ENCODE data around the gene MUC2. TPM values are rescaled to one million over a fixed set of nuclear protein-coding genes. Genes with fewer than 3 reads are reported as not detected.

Gene MUC2
- total and polyA plus RNA-seq, 2 donors (not counting 1 experiment from before 2014, with no cell fraction given), result not detected

GRCh38 chr11:1109918-1110705 lies 35.4 kb downstream of the MUC2 start:
- Histone ChIP-seq H3K27me3 (replicated peaks in 1 of 4; ENCODE audit: control extremely low read depth in 1 of 4, control insufficient read depth in 3 of 4, insufficient read depth in 4 of 4, low read length in 3 of 4) (peaks cover 0 to 5% (median 0%) of the 10 kb centered on the region in 4 experiments), H3K4me2 (replicated peaks; ENCODE audit: low read depth, low read length, poor library complexity, severe bottlenecking) (no peak overlapping the region), H4K20me1 (ENCODE audit: control insufficient read depth, insufficient read depth, low read length, poor library complexity, severe bottlenecking) (no peaks in the 10 kb centered on the region), H3K9me3 (ENCODE audit: control extremely low read depth in 1 of 3, control insufficient read depth in 2 of 3, insufficient read depth in 1 of 3, low read length in 2 of 3) (peaks cover 0 to 11% (median 0%) of the 10 kb centered on the region in 3 donors), H3K4me3 (ENCODE audit: control extremely low read depth in 1 of 5, extremely low read depth in 1 of 5, insufficient read depth in 1 of 5, low read depth in 2 of 5, low read length in 4 of 5) (no peak overlapping the region), H3K36me3 (replicated peaks in 1 of 2; ENCODE audit: control extremely low read depth in 1 of 2, control insufficient read depth in 1 of 2, extremely low read depth in 1 of 2, insufficient read depth in 2 of 2, low read length in 1 of 2) (no peaks in the 10 kb centered on the region), H3K79me2 (ENCODE audit: control insufficient read depth, insufficient read depth, low read length) (no peaks in the 10 kb centered on the region), H2AFZ (ENCODE audit: insufficient read depth, low read depth, low read length, poor library complexity, severe bottlenecking) (no peak overlapping the region), H3K9ac (ENCODE audit: low read length) (no peak overlapping the region), H3K27ac (ENCODE audit: low read length in 2 of 2) (no peak overlapping the region), H3K4me1 (ENCODE audit: control insufficient read depth in 2 of 2, insufficient read depth in 2 of 2, low read length in 2 of 2) (no peaks in the 10 kb centered on the region)
- no peak for DNase-seq
- no peaks in the 10 kb centered on the region for H3K27me3 Mint-ChIP-seq
- ATAC-seq (ENCODE audit: low read depth), result no peak
- H3K4me3 Mint-ChIP-seq, result no peak overlapping the region
- ChIA-PET POLR2A (no interaction called here), CTCF (no interaction called here)
- WGBS (ENCODE audit: insufficient coverage), result 97% methylated on average over 34 of the region's 39 CpGs
- intact Hi-C loops (cut with micrococcal nuclease), result no loop called here
- no peak overlapping the region for H3K27ac Mint-ChIP-seq
- H3K4me1 Mint-ChIP-seq, result peaks cover 3% of the 10 kb centered on the region
- TF ChIP-seq EZH2 (IDR thresholded peaks at IDR 0.05; ENCODE audit: borderline replicate concordance, insufficient read depth, low read depth, low read length, poor library complexity, severe bottlenecking) (no peak), CTCF (IDR thresholded peaks at IDR 0.05) (no peak)
- H3K9me3 Mint-ChIP-seq (ENCODE audit: insufficient read depth), result no peaks in the 10 kb centered on the region

GRCh38 chr11:1111545-1112212 lies 37.0 kb downstream of the MUC2 start:
- CTCF ChIA-PET, result no interaction called here
- Mint-ChIP-seq H3K4me1 (peaks cover 3% of the 10 kb centered on the region), H3K27ac (no peak overlapping the region), H3K4me3 (no peak overlapping the region), H3K27me3 (no peaks in the 10 kb centered on the region), H3K9me3 (ENCODE audit: insufficient read depth) (no peaks in the 10 kb centered on the region)
- intact Hi-C loops (cut with micrococcal nuclease), result no loop called here
- Histone ChIP-seq H3K9ac (ENCODE audit: low read length) (no peak overlapping the region), H3K79me2 (ENCODE audit: control insufficient read depth, insufficient read depth, low read length) (no peaks in the 10 kb centered on the region), H3K9me3 (ENCODE audit: control extremely low read depth in 1 of 3, control insufficient read depth in 2 of 3, insufficient read depth in 1 of 3, low read length in 2 of 3) (peaks cover 0 to 11% (median 0%) of the 10 kb centered on the region in 3 donors), H3K36me3 (replicated peaks in 1 of 2; ENCODE audit: control extremely low read depth in 1 of 2, control insufficient read depth in 1 of 2, extremely low read depth in 1 of 2, insufficient read depth in 2 of 2, low read length in 1 of 2) (no peaks in the 10 kb centered on the region), H3K4me1 (ENCODE audit: control insufficient read depth in 2 of 2, insufficient read depth in 2 of 2, low read length in 2 of 2) (no peaks in the 10 kb centered on the region), H3K4me2 (replicated peaks; ENCODE audit: low read depth, low read length, poor library complexity, severe bottlenecking) (no peak overlapping the region), H4K20me1 (ENCODE audit: control insufficient read depth, insufficient read depth, low read length, poor library complexity, severe bottlenecking) (no peaks in the 10 kb centered on the region), H2AFZ (ENCODE audit: insufficient read depth, low read depth, low read length, poor library complexity, severe bottlenecking) (no peak overlapping the region), H3K27ac (ENCODE audit: low read length in 2 of 2) (no peak overlapping the region), H3K27me3 (replicated peaks in 1 of 4; ENCODE audit: control extremely low read depth in 1 of 4, control insufficient read depth in 3 of 4, insufficient read depth in 4 of 4, low read length in 3 of 4) (peaks cover 0 to 2% (median 0%) of the 10 kb centered on the region in 4 experiments), H3K4me3 (ENCODE audit: control extremely low read depth in 1 of 5, extremely low read depth in 1 of 5, insufficient read depth in 1 of 5, low read depth in 2 of 5, low read length in 4 of 5) (no peak overlapping the region)
- 86% methylated on average over 8 of the region's 10 CpGs for WGBS (ENCODE audit: insufficient coverage)
- ATAC-seq (ENCODE audit: low read depth), result no peak
- TF ChIP-seq EZH2 (IDR thresholded peaks at IDR 0.05; ENCODE audit: borderline replicate concordance, insufficient read depth, low read depth, low read length, poor library complexity, severe bottlenecking), result no peak
- TF ChIP-seq CTCF (IDR thresholded peaks at IDR 0.05), result no peak
- DNase-seq, result no peak
- POLR2A ChIA-PET, result no interaction called here
